ENCODE measurements around the gene CREG2. TPM values are rescaled to one million over a fixed set of nuclear protein-coding genes. Genes with fewer than 3 reads are reported as not detected.

The CREG2 gene
- total RNA-seq, 1 experiment from 2014 or later: 0.21 TPM

GRCh38 chr2:101398116-101398821, 11.0 kb upstream of the CREG2 start:
- DNase-seq (ENCODE audit: low read depth, low spot score) (no peak), ATAC-seq (no peak)
- peaks cover 11% of the 10 kb centered on the region for H3K27me3 ChIP-seq (ENCODE audit: control insufficient read depth, insufficient read depth, low read length)
- intact Hi-C loops (cut with micrococcal nuclease; ENCODE audit: unreplicated experiment) (no loop called here), in situ Hi-C loops (cut with HindIII; ENCODE audit: low pct_unique_long_range_greater_than_20kb, low sequenced_read_pairs) (no loop called here)
- ChIA-PET CTCF (no interaction called here), POLR2A (no interaction called here)
- no peaks in the 10 kb centered on the region for H3K36me3 ChIP-seq (ENCODE audit: control insufficient read depth, insufficient read depth, low read length)
- H3K4me3 ChIP-seq (ENCODE audit: low read depth in 2 of 2, low read length in 2 of 2): no peak overlapping the region
- no peak overlapping the region for H3K27ac ChIP-seq (ENCODE audit: low read length)
- no peak for TF ChIP-seq TCF7L2 (IDR thresholded peaks at IDR 0.05; ENCODE audit: low read depth, low read length)
- TF ChIP-seq POLR2AphosphoS5 (IDR thresholded peaks at IDR 0.05; ENCODE audit: low read depth, low read length): no peak
- no peak for TF ChIP-seq SIN3A (IDR thresholded peaks at IDR 0.05; ENCODE audit: borderline replicate concordance, insufficient read depth, low read depth, low read length)
- no peak for TF ChIP-seq CTCF (IDR thresholded peaks at IDR 0.05)
- TF ChIP-seq, protein P1, sequence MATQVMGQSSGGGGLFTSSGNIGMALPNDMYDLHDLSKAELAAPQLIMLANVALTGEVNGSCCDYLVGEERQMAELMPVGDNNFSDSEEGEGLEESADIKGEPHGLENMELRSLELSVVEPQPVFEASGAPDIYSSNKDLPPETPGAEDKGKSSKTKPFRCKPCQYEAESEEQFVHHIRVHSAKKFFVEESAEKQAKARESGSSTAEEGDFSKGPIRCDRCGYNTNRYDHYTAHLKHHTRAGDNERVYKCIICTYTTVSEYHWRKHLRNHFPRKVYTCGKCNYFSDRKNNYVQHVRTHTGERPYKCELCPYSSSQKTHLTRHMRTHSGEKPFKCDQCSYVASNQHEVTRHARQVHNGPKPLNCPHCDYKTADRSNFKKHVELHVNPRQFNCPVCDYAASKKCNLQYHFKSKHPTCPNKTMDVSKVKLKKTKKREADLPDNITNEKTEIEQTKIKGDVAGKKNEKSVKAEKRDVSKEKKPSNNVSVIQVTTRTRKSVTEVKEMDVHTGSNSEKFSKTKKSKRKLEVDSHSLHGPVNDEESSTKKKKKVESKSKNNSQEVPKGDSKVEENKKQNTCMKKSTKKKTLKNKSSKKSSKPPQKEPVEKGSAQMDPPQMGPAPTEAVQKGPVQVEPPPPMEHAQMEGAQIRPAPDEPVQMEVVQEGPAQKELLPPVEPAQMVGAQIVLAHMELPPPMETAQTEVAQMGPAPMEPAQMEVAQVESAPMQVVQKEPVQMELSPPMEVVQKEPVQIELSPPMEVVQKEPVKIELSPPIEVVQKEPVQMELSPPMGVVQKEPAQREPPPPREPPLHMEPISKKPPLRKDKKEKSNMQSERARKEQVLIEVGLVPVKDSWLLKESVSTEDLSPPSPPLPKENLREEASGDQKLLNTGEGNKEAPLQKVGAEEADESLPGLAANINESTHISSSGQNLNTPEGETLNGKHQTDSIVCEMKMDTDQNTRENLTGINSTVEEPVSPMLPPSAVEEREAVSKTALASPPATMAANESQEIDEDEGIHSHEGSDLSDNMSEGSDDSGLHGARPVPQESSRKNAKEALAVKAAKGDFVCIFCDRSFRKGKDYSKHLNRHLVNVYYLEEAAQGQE (IDR thresholded peaks at IDR 0.05; ENCODE audit: insufficient read depth in 1 of 2, low read depth in 2 of 2, low read length in 1 of 2): no peak
- H3K9me3 ChIP-seq (ENCODE audit: control insufficient read depth, insufficient read depth, low read depth, low read length): no peaks in the 10 kb centered on the region
- BruUV-seq (replicated peaks): no TSS peak
- H3K4me1 ChIP-seq (ENCODE audit: control insufficient read depth, insufficient read depth, low read length): no peaks in the 10 kb centered on the region

DNA sequence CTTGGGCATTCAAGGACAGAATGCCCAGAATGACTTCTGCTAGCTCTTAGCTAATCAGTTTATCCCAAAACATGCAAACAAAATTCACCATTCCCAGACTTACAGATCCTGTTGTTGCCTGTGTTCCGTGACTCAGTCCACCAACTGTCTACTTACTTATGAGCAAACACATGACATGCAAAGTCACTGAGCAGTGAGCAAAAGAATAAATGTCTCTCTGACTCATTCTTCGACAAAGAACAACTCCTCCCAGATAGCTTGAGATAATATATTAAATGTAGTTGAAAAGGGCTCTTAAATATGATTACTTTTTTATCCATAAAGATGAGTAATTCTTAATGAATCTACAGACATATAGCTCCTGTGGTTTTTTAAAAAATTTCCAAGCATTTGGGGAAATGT, 9.0 kb upstream of the CREG2 start:
- peaks cover 11% of the 10 kb centered on the region for H3K27me3 ChIP-seq (ENCODE audit: control insufficient read depth, insufficient read depth, low read length)
- no peak overlapping the region for H3K27ac ChIP-seq (ENCODE audit: low read length)
- no TSS peak for BruUV-seq (replicated peaks)
- no peaks in the 10 kb centered on the region for H3K4me1 ChIP-seq (ENCODE audit: control insufficient read depth, insufficient read depth, low read length)
- intact Hi-C loops (cut with micrococcal nuclease; ENCODE audit: unreplicated experiment) (no loop called here), in situ Hi-C loops (cut with HindIII; ENCODE audit: low pct_unique_long_range_greater_than_20kb, low sequenced_read_pairs) (no loop called here)
- H3K9me3 ChIP-seq (ENCODE audit: control insufficient read depth, insufficient read depth, low read depth, low read length): no peaks in the 10 kb centered on the region
- ATAC-seq (peak; percentile 59), DNase-seq (ENCODE audit: low read depth, low spot score) (peak; percentile 41)
- ChIA-PET POLR2A (no interaction called here), CTCF (no interaction called here)
- TF ChIP-seq TCF7L2 (IDR thresholded peaks at IDR 0.05; ENCODE audit: low read depth, low read length): no peak
- no peak for TF ChIP-seq POLR2AphosphoS5 (IDR thresholded peaks at IDR 0.05; ENCODE audit: low read depth, low read length)
- TF ChIP-seq, protein P1 (IDR thresholded peaks at IDR 0.05; ENCODE audit: insufficient read depth in 1 of 2, low read depth in 2 of 2, low read length in 1 of 2): no peak
- no peak for TF ChIP-seq CTCF (IDR thresholded peaks at IDR 0.05)
- no peak for TF ChIP-seq SIN3A (IDR thresholded peaks at IDR 0.05; ENCODE audit: borderline replicate concordance, insufficient read depth, low read depth, low read length)
- H3K36me3 ChIP-seq (ENCODE audit: control insufficient read depth, insufficient read depth, low read length): no peaks in the 10 kb centered on the region
- no peak overlapping the region for H3K4me3 ChIP-seq (ENCODE audit: low read depth in 2 of 2, low read length in 2 of 2)
